WTC11 (cell line): ENCODE results near the gene TET1. TPM values are rescaled to one million over a fixed set of nuclear protein-coding genes. Genes with fewer than 3 reads are reported as not detected.
A peak's percentile ranks its signal among the peaks of the same experiment; 100 is the strongest.

Source experiments
- ATAC-seq: fragments of 200-7000 bp; cut with Tn5 transposase; 2 replicates; pipeline ENCODE4 v1.10.0; 2021; ENCODE audit warnings: mild to moderate bottlenecking, moderate library complexity
- CTCF ChIA-PET: fragments of 300-600 bp; sonication (Branson Sonifier 250); formaldehyde crosslinking; loops from one replicate; lab custom pipeline; 2021; ENCODE audit warnings: antibody characterized with exemption; lab: Charles Lee
- POLR2A ChIA-PET: fragments of 350-600 bp; sonication (Branson Sonifier 250); formaldehyde crosslinking; loops from one replicate; lab custom pipeline; 2021; ENCODE audit warnings: antibody characterized with exemption; lab: Charles Lee
- DNase-seq: peaks from one replicate; pipeline ENCODE4 v3.0.0; 2021; ENCODE audit warnings: low spot score
- H3K27ac Mint-ChIP-seq: 2 replicates; pipeline ENCODE4 v1.8.0; 2021; ENCODE audit warnings: mixed read lengths
- H3K27me3 Mint-ChIP-seq: 2 replicates; pipeline ENCODE4 v1.8.0; 2021; ENCODE audit warnings: low read depth, mild to moderate bottlenecking, moderate library complexity, mixed read lengths
- H3K36me3 Mint-ChIP-seq: 2 replicates; pipeline ENCODE4 v1.8.0; 2021; ENCODE audit warnings: mixed read lengths
- H3K4me1 Mint-ChIP-seq: 2 replicates; pipeline ENCODE4 v1.8.0; 2022; ENCODE audit warnings: mixed read lengths
- H3K4me3 Mint-ChIP-seq: 2 replicates; pipeline ENCODE4 v1.8.0; 2021; ENCODE audit warnings: mild to moderate bottlenecking, moderate library complexity, mixed read lengths
- H3K9me3 Mint-ChIP-seq: 2 replicates; pipeline ENCODE4 v1.8.0; 2021; ENCODE audit warnings: mixed read lengths
- ARID4B ChIP-seq: sonication (generic); formaldehyde crosslinking; IDR thresholded peaks from 2 replicates; pipeline ENCODE4 v1.8.0; 2023; ENCODE audit warnings: missing genetic modification reagents, mild to moderate bottlenecking, borderline replicate concordance
- E2F1 ChIP-seq: sonication (generic); formaldehyde crosslinking; IDR thresholded peaks from 2 replicates; pipeline ENCODE4 v1.8.0; 2022; ENCODE audit warnings: mild to moderate bottlenecking, missing genetic modification reagents
- ESRRA ChIP-seq: sonication (generic); formaldehyde crosslinking; IDR thresholded peaks from 2 replicates; pipeline ENCODE4 v1.8.1; 2022; ENCODE audit warnings: mild to moderate bottlenecking, missing genetic modification reagents, borderline replicate concordance
- FOXJ3 ChIP-seq: sonication (generic); formaldehyde crosslinking; IDR thresholded peaks from 2 replicates; pipeline ENCODE4 v1.9.0; 2021; ENCODE audit warnings: missing genetic modification reagents, mild to moderate bottlenecking, borderline replicate concordance
- GTF2I ChIP-seq: fragments of 250-450 bp; sonication (Bioruptor Pico); conservative IDR thresholded peaks from 2 replicates; pipeline ENCODE4 v1.4.0; 2021; ENCODE audit warnings: mild to moderate bottlenecking
- IRF2 ChIP-seq: sonication (generic); formaldehyde crosslinking; IDR thresholded peaks from 2 replicates; pipeline ENCODE4 v1.8.0; 2022; ENCODE audit warnings: low read depth, missing genetic modification reagents, borderline replicate concordance
- JAZF1 ChIP-seq: fragments of 250-450 bp; sonication (Bioruptor Pico); IDR thresholded peaks from 2 replicates; pipeline ENCODE4 v1.9.0; 2021; ENCODE audit warnings: moderate library complexity, mild to moderate bottlenecking, inconsistent platforms
- KAT7 ChIP-seq: sonication (generic); formaldehyde crosslinking; IDR thresholded peaks from 2 replicates; pipeline ENCODE4 v1.8.1; 2023; ENCODE audit warnings: missing genetic modification reagents, mild to moderate bottlenecking, borderline replicate concordance
- OVOL2 ChIP-seq: fragments of 250-450 bp; sonication (Bioruptor Pico); IDR thresholded peaks from 2 replicates; pipeline ENCODE4 v1.9.0; 2021; ENCODE audit warnings: mild to moderate bottlenecking, borderline replicate concordance
- SOX15 ChIP-seq: fragments of 250-450 bp; sonication (Bioruptor Pico); IDR thresholded peaks from 2 replicates; pipeline ENCODE4 v1.9.0; 2021; ENCODE audit warnings: mild to moderate bottlenecking
- TP53 ChIP-seq: sonication (generic); formaldehyde crosslinking; IDR thresholded peaks from 2 replicates; pipeline ENCODE4 v1.8.1; 2023; ENCODE audit warnings: mild to moderate bottlenecking, missing genetic modification reagents
- USF2 ChIP-seq: sonication (generic); formaldehyde crosslinking; IDR thresholded peaks from 2 replicates; pipeline ENCODE4 v1.8.1; 2023; ENCODE audit warnings: mild to moderate bottlenecking, missing genetic modification reagents, moderate library complexity
- ZNF219 ChIP-seq: sonication (generic); formaldehyde crosslinking; IDR thresholded peaks from 2 replicates; pipeline ENCODE4 v1.8.0; 2023; ENCODE audit warnings: missing genetic modification reagents, mild to moderate bottlenecking, borderline replicate concordance
- ZNF317 ChIP-seq: sonication (generic); formaldehyde crosslinking; IDR thresholded peaks from 2 replicates; pipeline ENCODE4 v1.8.1; 2023; ENCODE audit warnings: low read depth, mild to moderate bottlenecking, moderate library complexity, missing genetic modification reagents, borderline replicate concordance
- ZNF396 ChIP-seq: fragments of 250-450 bp; sonication (Bioruptor Pico); IDR thresholded peaks from 2 replicates; pipeline ENCODE4 v1.8.0; 2021; ENCODE audit warnings: mild to moderate bottlenecking, moderate library complexity, borderline replicate concordance
- ZNF416 ChIP-seq: fragments of 250-450 bp; sonication (Bioruptor Pico); IDR thresholded peaks from 2 replicates; pipeline ENCODE4 v1.9.0; 2021; ENCODE audit warnings: mild to moderate bottlenecking, inconsistent platforms
- total RNA-seq: library from RNA; stranded (reverse); gene quantifications from 3 replicates; pipeline ENCODE4 v1.2.3, GENCODE V29; 2021
- TF ChIP-seq, protein P1 (sequence below): sonication (generic); formaldehyde crosslinking; IDR thresholded peaks from 2 replicates; pipeline ENCODE4 v1.8.1; 2023; ENCODE audit warnings: mild to moderate bottlenecking, moderate library complexity, missing genetic modification reagents
- TF ChIP-seq, protein P2 (sequence below): sonication (generic); formaldehyde crosslinking; IDR thresholded peaks from 2 replicates; pipeline ENCODE4 v1.8.1; 2023; ENCODE audit warnings: mild to moderate bottlenecking, missing genetic modification reagents
- TF ChIP-seq, protein P3 (sequence below): sonication (generic); formaldehyde crosslinking; IDR thresholded peaks from 2 replicates; pipeline ENCODE4 v1.8.1; 2023; ENCODE audit warnings: mild to moderate bottlenecking, missing genetic modification reagents, moderate library complexity
- TF ChIP-seq, protein P4 (sequence below): sonication (generic); formaldehyde crosslinking; IDR thresholded peaks from 2 replicates; pipeline ENCODE4 v1.8.1; 2023; ENCODE audit warnings: mild to moderate bottlenecking, missing genetic modification reagents, borderline replicate concordance

The TET1 gene
- total RNA-seq, 1 experiment from 2014 or later: 71.4 TPM

DNA sequence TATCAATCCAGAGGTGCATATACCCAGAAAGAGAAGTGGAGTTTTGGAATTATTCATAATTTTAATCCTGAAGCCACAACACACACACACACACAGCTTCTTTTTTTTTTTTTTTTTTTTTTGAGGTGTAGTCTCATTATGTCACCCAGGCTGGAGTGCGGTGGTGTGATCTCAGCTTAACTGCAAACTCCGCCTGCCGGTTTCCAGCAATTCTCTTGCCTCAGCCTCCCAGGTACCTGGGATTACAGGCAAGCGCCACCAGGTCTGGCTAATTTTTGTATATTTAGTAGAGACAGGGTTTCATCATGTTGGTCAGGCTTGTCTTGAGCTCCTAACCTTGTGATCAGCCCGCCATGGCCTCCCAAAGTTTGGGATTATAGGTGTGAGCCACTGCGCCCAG lies 35.4 kb downstream of the TET1 start:
- peaks cover 43% of the 10 kb centered on the region for H3K4me1 Mint-ChIP-seq
- ATAC-seq (no peak), DNase-seq (no peak)
- no peaks in the 10 kb centered on the region for H3K9me3 Mint-ChIP-seq
- H3K4me3 Mint-ChIP-seq: no peak overlapping the region
- no peaks in the 10 kb centered on the region for H3K27me3 Mint-ChIP-seq
- peak overlapping the region; percentile 54 for H3K27ac Mint-ChIP-seq
- CTCF ChIA-PET: interaction anchor here (0.9 to 2.0 kb wide), 3 partner anchors 9 to 45 kb away, joined by 4 to 9 read pairs (median 8); no protein-coding TSS in a partner anchor
- TF ChIP-seq ZNF416 (CRISPR knock-in tag): no peak
- TF ChIP-seq E2F1 (CRISPR knock-in tag): no peak
- no peak for TF ChIP-seq ESRRA (CRISPR knock-in tag)
- no peak for TF ChIP-seq ZNF317 (CRISPR knock-in tag)
- no peak for TF ChIP-seq IRF2 (CRISPR knock-in tag)
- TF ChIP-seq OVOL2: no peak
- TF ChIP-seq GTF2I (CRISPR knock-in tag): no peak
- TF ChIP-seq, protein P1, sequence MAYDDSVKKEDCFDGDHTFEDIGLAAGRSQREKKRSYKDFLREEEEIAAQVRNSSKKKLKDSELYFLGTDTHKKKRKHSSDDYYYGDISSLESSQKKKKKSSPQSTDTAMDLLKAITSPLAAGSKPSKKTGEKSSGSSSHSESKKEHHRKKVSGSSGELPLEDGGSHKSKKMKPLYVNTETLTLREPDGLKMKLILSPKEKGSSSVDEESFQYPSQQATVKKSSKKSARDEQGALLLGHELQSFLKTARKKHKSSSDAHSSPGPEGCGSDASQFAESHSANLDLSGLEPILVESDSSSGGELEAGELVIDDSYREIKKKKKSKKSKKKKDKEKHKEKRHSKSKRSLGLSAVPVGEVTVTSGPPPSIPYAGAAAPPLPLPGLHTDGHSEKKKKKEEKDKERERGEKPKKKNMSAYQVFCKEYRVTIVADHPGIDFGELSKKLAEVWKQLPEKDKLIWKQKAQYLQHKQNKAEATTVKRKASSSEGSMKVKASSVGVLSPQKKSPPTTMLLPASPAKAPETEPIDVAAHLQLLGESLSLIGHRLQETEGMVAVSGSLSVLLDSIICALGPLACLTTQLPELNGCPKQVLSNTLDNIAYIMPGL (CRISPR knock-in tag): no peak
- no peak for TF ChIP-seq ZNF396 (CRISPR knock-in tag)
- TF ChIP-seq USF2 (CRISPR knock-in tag): no peak
- no peak for TF ChIP-seq FOXJ3 (CRISPR knock-in tag)
- no peak for TF ChIP-seq SOX15 (CRISPR knock-in tag)
- no peak for TF ChIP-seq ZNF219 (CRISPR knock-in tag)
- TF ChIP-seq, protein P2, sequence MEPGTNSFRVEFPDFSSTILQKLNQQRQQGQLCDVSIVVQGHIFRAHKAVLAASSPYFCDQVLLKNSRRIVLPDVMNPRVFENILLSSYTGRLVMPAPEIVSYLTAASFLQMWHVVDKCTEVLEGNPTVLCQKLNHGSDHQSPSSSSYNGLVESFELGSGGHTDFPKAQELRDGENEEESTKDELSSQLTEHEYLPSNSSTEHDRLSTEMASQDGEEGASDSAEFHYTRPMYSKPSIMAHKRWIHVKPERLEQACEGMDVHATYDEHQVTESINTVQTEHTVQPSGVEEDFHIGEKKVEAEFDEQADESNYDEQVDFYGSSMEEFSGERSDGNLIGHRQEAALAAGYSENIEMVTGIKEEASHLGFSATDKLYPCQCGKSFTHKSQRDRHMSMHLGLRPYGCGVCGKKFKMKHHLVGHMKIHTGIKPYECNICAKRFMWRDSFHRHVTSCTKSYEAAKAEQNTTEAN (CRISPR knock-in tag): no peak
- TF ChIP-seq JAZF1 (CRISPR knock-in tag): no peak
- TF ChIP-seq KAT7 (CRISPR knock-in tag): no peak
- TF ChIP-seq, protein P3, sequence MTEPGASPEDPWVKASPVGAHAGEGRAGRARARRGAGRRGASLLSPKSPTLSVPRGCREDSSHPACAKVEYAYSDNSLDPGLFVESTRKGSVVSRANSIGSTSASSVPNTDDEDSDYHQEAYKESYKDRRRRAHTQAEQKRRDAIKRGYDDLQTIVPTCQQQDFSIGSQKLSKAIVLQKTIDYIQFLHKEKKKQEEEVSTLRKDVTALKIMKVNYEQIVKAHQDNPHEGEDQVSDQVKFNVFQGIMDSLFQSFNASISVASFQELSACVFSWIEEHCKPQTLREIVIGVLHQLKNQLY: no peak
- TF ChIP-seq ARID4B (CRISPR knock-in tag): no peak
- TF ChIP-seq TP53 (CRISPR knock-in tag): no peak
- TF ChIP-seq, protein P4, sequence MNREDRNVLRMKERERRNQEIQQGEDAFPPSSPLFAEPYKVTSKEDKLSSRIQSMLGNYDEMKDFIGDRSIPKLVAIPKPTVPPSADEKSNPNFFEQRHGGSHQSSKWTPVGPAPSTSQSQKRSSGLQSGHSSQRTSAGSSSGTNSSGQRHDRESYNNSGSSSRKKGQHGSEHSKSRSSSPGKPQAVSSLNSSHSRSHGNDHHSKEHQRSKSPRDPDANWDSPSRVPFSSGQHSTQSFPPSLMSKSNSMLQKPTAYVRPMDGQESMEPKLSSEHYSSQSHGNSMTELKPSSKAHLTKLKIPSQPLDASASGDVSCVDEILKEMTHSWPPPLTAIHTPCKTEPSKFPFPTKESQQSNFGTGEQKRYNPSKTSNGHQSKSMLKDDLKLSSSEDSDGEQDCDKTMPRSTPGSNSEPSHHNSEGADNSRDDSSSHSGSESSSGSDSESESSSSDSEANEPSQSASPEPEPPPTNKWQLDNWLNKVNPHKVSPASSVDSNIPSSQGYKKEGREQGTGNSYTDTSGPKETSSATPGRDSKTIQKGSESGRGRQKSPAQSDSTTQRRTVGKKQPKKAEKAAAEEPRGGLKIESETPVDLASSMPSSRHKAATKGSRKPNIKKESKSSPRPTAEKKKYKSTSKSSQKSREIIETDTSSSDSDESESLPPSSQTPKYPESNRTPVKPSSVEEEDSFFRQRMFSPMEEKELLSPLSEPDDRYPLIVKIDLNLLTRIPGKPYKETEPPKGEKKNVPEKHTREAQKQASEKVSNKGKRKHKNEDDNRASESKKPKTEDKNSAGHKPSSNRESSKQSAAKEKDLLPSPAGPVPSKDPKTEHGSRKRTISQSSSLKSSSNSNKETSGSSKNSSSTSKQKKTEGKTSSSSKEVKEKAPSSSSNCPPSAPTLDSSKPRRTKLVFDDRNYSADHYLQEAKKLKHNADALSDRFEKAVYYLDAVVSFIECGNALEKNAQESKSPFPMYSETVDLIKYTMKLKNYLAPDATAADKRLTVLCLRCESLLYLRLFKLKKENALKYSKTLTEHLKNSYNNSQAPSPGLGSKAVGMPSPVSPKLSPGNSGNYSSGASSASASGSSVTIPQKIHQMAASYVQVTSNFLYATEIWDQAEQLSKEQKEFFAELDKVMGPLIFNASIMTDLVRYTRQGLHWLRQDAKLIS (CRISPR knock-in tag): no peak
- POLR2A ChIA-PET: interaction anchor here (0.6 to 0.8 kb wide), 2 partner anchors 36 to 43 kb away, joined by 3 to 4 read pairs; partner anchors contain the start of gene TET1
- peaks cover 12% of the 10 kb centered on the region for H3K36me3 Mint-ChIP-seq
